Glutamatergic neuron (in vitro differentiated cells): ENCODE data around the gene VDAC2. TPM values are rescaled to one million over a fixed set of nuclear protein-coding genes. Genes with fewer than 3 reads are reported as not detected.
A peak's percentile ranks its signal among the peaks of the same experiment; 100 is the strongest.

ENCODE experiments used
- DNase-seq: peaks from one replicate; pipeline ENCODE4 v3.0.0; 2022
- H3K27ac Mint-ChIP-seq: one replicate; pipeline ENCODE4 v1.8.0; 2020; ENCODE audit warnings: mild to moderate bottlenecking, mixed read lengths, inconsistent platforms; ENCODE audit not compliant: unreplicated experiment
- H3K27me3 Mint-ChIP-seq: one replicate; pipeline ENCODE4 v1.8.0; 2020; ENCODE audit warnings: mild to moderate bottlenecking, moderate library complexity, mixed read lengths, inconsistent platforms; ENCODE audit not compliant: unreplicated experiment
- H3K36me3 Mint-ChIP-seq: one replicate; pipeline ENCODE4 v1.8.0; 2020; ENCODE audit warnings: mild to moderate bottlenecking, mixed read lengths, inconsistent platforms; ENCODE audit not compliant: unreplicated experiment
- H3K4me1 Mint-ChIP-seq: one replicate; pipeline ENCODE4 v1.8.0; 2020; ENCODE audit warnings: mild to moderate bottlenecking, low read depth, mixed read lengths, inconsistent platforms; ENCODE audit not compliant: unreplicated experiment
- H3K4me3 Mint-ChIP-seq: one replicate; pipeline ENCODE4 v1.8.0; 2020; ENCODE audit warnings: mild to moderate bottlenecking, mixed read lengths, inconsistent platforms; ENCODE audit not compliant: unreplicated experiment
- H3K9me3 Mint-ChIP-seq: one replicate; pipeline ENCODE4 v1.8.0; 2020; ENCODE audit warnings: mild to moderate bottlenecking, moderate library complexity, mixed read lengths, inconsistent platforms; ENCODE audit not compliant: unreplicated experiment
- total RNA-seq: library from RNA; stranded (reverse); fragmentation: NEBNext Ultra II Directional; extraction: Animal tissue kit (Norgen Biotek cat#: 25700); gene quantifications from one replicate; pipeline ENCODE4 v1.2.1, GENCODE V29; 2021; ENCODE audit not compliant: unreplicated experiment
- TF ChIP-seq, protein P1 (sequence below): fragments of 200-600 bp; sonication (generic); IDR thresholded peaks from one replicate; pipeline ENCODE4 v1.5.0; 2021; ENCODE audit not compliant: partially characterized antibody, unreplicated experiment

The VDAC2 gene
- total RNA-seq, 1 donor from 2014 or later: 264 TPM

DNA sequence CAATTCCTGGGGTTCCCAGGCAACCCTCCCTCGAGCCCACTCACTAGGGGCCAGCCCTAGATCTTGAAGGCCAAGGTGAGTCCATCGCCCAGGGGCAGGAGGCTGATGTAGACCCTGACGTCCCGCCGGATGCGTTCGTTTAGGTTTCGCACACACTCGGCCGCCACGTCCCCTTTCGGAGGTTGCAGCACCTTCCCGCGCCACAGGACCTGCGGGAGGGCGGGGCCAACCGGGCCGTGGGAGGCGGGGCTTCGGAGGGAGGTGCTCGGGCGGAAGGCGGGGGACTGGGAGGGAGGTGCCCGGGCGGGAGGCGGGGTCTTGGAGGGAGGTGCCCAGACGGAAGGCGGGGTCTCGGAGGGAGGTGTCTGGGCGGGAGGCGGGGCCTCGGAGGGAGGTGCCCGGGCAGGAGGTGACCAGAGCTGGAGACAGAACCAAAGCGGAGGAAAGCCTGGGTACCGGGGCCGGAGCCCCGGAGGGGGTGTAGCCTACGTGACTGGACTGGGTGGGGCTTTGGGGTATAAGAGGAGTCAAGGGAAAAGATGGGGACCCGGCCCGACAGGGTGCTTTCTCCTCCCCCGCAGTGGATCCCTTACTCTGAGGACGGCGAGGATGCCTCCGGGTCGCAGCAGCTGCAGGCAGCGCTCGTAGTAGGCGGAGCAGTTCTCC, 23.6 kb downstream of the VDAC2 start:
- peak; percentile 94 for DNase-seq
- H3K36me3 Mint-ChIP-seq: no peaks in the 10 kb centered on the region
- peaks cover 6% of the 10 kb centered on the region for H3K9me3 Mint-ChIP-seq
- H3K4me3 Mint-ChIP-seq: peak overlapping the region; percentile 75
- H3K4me1 Mint-ChIP-seq: peaks cover 9% of the 10 kb centered on the region
- no peak overlapping the region for H3K27ac Mint-ChIP-seq
- TF ChIP-seq, protein P1, sequence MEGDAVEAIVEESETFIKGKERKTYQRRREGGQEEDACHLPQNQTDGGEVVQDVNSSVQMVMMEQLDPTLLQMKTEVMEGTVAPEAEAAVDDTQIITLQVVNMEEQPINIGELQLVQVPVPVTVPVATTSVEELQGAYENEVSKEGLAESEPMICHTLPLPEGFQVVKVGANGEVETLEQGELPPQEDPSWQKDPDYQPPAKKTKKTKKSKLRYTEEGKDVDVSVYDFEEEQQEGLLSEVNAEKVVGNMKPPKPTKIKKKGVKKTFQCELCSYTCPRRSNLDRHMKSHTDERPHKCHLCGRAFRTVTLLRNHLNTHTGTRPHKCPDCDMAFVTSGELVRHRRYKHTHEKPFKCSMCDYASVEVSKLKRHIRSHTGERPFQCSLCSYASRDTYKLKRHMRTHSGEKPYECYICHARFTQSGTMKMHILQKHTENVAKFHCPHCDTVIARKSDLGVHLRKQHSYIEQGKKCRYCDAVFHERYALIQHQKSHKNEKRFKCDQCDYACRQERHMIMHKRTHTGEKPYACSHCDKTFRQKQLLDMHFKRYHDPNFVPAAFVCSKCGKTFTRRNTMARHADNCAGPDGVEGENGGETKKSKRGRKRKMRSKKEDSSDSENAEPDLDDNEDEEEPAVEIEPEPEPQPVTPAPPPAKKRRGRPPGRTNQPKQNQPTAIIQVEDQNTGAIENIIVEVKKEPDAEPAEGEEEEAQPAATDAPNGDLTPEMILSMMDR: no peak
- peaks cover 6% of the 10 kb centered on the region for H3K27me3 Mint-ChIP-seq

DNA sequence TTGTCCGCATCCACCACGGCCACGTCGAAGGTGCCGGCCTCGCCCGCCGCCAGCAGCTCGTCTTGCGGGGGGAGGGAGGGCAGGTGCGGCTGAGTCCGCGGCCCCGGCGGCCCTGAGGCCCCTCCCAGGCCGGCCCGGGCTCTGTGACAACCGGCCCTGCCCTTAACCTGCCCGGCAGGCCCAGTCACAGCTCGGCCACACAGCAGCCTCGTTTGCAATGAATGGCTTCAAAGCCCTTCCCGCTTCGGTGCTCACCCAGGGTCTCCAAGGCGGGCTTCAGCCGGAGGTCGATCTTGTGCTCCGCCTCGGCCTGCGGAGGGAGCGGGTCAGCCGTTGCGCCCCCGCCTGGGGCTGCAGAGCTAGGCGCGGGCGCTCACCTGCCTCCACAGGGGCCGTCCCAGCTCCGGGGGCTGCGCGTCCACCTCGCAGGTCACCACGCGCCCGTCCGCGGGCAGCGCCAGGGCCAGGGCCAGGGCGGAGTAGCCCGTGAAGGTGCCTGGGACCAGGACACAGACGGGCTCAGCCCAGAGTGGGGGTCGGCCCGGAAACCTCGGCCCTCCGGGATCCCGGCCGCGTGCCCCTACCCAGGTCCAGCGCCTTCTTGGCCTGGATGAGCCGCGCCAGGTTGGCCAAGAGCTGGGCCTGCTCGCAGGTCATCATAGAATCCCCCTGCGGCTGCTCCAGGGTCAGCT, 24.2 kb downstream of the VDAC2 start:
- peak; percentile 62 for DNase-seq
- Mint-ChIP-seq H3K9me3 (peaks cover 6% of the 10 kb centered on the region), H3K36me3 (no peaks in the 10 kb centered on the region), H3K4me3 (peak overlapping the region; percentile 75), H3K4me1 (peaks cover 9% of the 10 kb centered on the region), H3K27me3 (peaks cover 6% of the 10 kb centered on the region), H3K27ac (no peak overlapping the region)
- TF ChIP-seq, protein P1: no peak

DNA sequence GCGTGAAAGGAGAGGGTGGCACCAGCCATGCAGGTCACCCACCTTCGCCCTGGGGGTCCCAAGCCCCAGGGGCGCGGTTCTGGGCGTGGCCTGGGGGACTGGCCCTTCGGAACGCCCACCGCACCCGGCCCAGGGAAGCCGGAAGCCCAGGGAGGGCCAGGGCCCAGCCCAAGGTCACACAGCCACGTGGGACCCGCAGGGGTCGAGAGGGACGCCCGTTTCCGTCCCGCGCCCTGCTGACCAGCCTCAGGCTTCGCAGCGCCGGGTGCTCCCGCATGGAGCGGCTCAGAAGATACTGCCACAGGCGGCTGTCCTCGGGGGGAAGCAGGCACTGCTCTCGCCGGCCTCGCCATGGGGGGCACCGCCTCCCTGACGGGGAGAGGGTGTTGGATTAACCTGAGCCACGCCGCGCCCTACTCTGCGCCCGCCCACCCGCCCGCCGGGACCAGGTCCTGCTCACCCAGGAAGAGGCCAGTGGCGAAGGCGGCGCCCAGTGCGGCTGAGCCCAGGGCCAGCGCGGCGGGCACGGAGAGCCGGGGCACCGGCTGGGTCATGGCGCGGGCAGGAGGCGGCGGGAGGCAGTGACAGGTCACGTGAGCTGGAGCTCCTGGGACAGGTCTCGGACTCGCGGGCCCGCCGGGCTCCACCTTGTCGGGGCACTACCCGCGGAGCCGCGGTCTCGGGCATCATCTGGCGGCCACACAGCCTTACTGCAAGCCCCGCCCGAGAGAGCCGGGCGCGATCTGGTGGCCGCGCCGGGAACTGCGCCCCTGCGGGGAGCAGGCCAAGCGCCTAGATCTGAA, 25.0 kb downstream of the VDAC2 start, which contains the start of gene COMTD1:
Gene COMTD1, minus strand, starts transcription at position 583 of the 803 bp plus-strand sequence. Its CDS starts 29 bp downstream, at position 554.
- H3K27ac Mint-ChIP-seq: no peak within 1 kb of the TSS
- peaks cover 9% of the 10 kb centered on the region for H3K4me1 Mint-ChIP-seq
- peak within 1 kb of the TSS; percentile 71 for H3K4me3 Mint-ChIP-seq
- H3K9me3 Mint-ChIP-seq: peaks cover 6% of the 10 kb centered on the region
- peak; percentile 96 for DNase-seq
- TF ChIP-seq, protein P1: peak; percentile 99
- no peaks in the 10 kb centered on the region for H3K36me3 Mint-ChIP-seq
- H3K27me3 Mint-ChIP-seq: peaks cover 6% of the 10 kb centered on the region

DNA sequence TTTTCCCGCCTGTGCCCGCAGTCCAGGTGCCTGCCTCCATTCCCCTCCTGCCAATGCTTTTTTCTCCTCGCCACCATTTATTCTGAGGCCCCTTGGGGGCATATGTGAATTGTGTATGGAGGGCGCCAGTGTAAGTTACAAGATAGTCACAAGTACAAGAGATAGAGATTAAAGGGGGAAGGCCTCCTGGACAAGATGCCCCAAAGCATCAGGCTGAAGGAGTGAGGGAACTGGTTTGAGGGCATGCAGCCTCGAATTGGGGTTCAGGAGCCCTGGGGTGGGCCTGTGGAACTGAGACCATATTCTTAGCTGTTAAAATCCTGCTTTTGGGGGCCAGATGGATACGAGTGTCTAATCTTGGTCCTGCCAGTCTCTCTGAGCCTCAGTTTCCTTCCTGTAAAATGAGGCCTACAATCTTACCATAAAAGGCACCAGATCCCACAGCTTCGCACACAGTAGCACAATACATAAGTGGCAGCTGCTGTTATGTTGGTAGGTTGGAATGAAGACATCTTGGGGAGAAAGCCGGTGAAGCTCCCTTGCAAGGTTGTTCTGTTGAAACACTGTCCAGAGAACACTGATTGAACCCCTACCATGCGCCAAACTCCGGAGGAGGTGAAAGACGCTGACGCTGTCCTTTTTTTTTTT, 25.7 kb downstream of the VDAC2 start:
- Mint-ChIP-seq H3K4me3 (peak overlapping the region; percentile 43), H3K36me3 (no peaks in the 10 kb centered on the region), H3K27ac (no peak overlapping the region), H3K27me3 (peaks cover 4% of the 10 kb centered on the region), H3K9me3 (peaks cover 6% of the 10 kb centered on the region), H3K4me1 (peaks cover 7% of the 10 kb centered on the region)
- TF ChIP-seq, protein P1: peak; percentile 52
- DNase-seq: no peak
